ENCODE measurements around the gene COX4I1.

Gene COX4I1

GRCh38 chr16:85826686-85827247 lies 27.3 kb downstream of the COX4I1 start:
- no peak for TF ChIP-seq BHLHE40 (IDR thresholded peaks at IDR 0.05; ENCODE audit: borderline replicate concordance)
- no peak for TF ChIP-seq SP1 (IDR thresholded peaks at IDR 0.05)
- no peak for TF ChIP-seq ZNF384 (IDR thresholded peaks at IDR 0.05)
- CTCF ChIA-PET: no interaction called here
- DNase-seq (ENCODE audit: extremely low spot score): no peak
- POLR2A ChIA-PET: no interaction called here

- TF ChIP-seq TARDBP (IDR thresholded peaks at IDR 0.05): no peak
- no peak for TF ChIP-seq LEF1 (IDR thresholded peaks at IDR 0.05; ENCODE audit: borderline replicate concordance)
- no peak for TF ChIP-seq HDGF (IDR thresholded peaks at IDR 0.05; ENCODE audit: borderline replicate concordance)
- TF ChIP-seq, protein P1, sequence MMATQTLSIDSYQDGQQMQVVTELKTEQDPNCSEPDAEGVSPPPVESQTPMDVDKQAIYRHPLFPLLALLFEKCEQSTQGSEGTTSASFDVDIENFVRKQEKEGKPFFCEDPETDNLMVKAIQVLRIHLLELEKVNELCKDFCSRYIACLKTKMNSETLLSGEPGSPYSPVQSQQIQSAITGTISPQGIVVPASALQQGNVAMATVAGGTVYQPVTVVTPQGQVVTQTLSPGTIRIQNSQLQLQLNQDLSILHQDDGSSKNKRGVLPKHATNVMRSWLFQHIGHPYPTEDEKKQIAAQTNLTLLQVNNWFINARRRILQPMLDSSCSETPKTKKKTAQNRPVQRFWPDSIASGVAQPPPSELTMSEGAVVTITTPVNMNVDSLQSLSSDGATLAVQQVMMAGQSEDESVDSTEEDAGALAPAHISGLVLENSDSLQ (IDR thresholded peaks at IDR 0.05): no peak
- TF ChIP-seq L3MBTL2 (conservative IDR thresholded peaks at IDR 0.05): no peak
- TF ChIP-seq FOXM1 (IDR thresholded peaks at IDR 0.05; ENCODE audit: borderline replicate concordance): no peak
- no peak for TF ChIP-seq FOXK2 (IDR thresholded peaks at IDR 0.05)
- no peak for TF ChIP-seq ZNF384 (IDR thresholded peaks at IDR 0.05)
- TF ChIP-seq CTBP1 (IDR thresholded peaks at IDR 0.05; ENCODE audit: borderline replicate concordance): no peak
- TF ChIP-seq BHLHE40 (IDR thresholded peaks at IDR 0.05; ENCODE audit: borderline replicate concordance): no peak
- no peak for TF ChIP-seq NFRKB (IDR thresholded peaks at IDR 0.05)
- no peak for TF ChIP-seq FOXA1 (IDR thresholded peaks at IDR 0.05)
- no peak for TF ChIP-seq SUZ12 (IDR thresholded peaks at IDR 0.05)
- no peak for TF ChIP-seq ARNT (IDR thresholded peaks at IDR 0.05)
- no peak for TF ChIP-seq ELF4 (IDR thresholded peaks at IDR 0.05)
- TF ChIP-seq SP1 (IDR thresholded peaks at IDR 0.05): no peak
- ChIA-PET CTCF (no interaction called here), POLR2A (no interaction called here)
- DNase-seq (ENCODE audit: extremely low spot score): no peak
These were observed 28.7 kb downstream of the COX4I1 start for GRCh38 chr16:85828166-85828565.

DNA sequence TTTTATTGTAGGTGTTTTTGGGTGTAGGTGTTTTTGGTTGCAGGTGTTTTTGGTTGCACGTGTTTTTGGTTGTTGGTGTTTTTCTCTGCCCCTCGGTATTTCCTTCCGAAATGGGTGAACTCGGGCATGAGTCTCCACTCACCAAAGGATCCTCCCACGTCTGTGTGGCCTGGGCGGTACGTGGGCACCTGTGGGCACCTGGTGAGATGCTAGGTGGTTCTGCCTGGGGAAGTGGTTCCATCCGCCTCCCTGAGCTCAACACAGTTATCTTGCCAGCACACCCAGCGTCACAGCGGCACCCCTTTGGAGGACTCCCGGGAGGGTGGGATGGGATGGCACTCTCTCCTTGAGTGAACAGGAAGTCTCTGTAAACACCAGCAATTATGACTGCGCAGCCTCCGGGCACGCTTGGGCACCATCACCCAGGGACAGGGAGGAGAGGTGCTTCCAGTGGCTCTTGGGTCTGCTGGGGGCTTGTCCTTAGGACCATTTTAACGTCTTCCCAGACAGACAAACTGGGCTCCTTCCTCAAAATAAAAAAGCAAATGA lies 29.8 kb downstream of the COX4I1 start:
- ChIA-PET CTCF (interaction anchor here (1.7 kb wide), 1 partner anchor 10 kb away, joined by 3 read pairs; no protein-coding TSS in a partner anchor), POLR2A (no interaction called here)
- DNase-seq (ENCODE audit: extremely low spot score): no peak
- TF ChIP-seq FOXK2 (IDR thresholded peaks at IDR 0.05) (no peak), SUZ12 (IDR thresholded peaks at IDR 0.05) (no peak), SP1 (IDR thresholded peaks at IDR 0.05) (no peak), L3MBTL2 (conservative IDR thresholded peaks at IDR 0.05) (no peak), TARDBP (IDR thresholded peaks at IDR 0.05) (no peak), LEF1 (IDR thresholded peaks at IDR 0.05; ENCODE audit: borderline replicate concordance) (no peak), ZNF384 (IDR thresholded peaks at IDR 0.05) (no peak), HDGF (IDR thresholded peaks at IDR 0.05; ENCODE audit: borderline replicate concordance) (no peak), NFRKB (IDR thresholded peaks at IDR 0.05) (no peak), FOXA1 (IDR thresholded peaks at IDR 0.05) (no peak), BHLHE40 (IDR thresholded peaks at IDR 0.05; ENCODE audit: borderline replicate concordance) (no peak), ARNT (IDR thresholded peaks at IDR 0.05) (no peak), ELF4 (IDR thresholded peaks at IDR 0.05) (no peak), CTBP1 (IDR thresholded peaks at IDR 0.05; ENCODE audit: borderline replicate concordance) (no peak), FOXM1 (IDR thresholded peaks at IDR 0.05; ENCODE audit: borderline replicate concordance) (no peak)
- TF ChIP-seq, protein P1 (IDR thresholded peaks at IDR 0.05): no peak

- DNase-seq (ENCODE audit: extremely low spot score): no peak
- TF ChIP-seq TARDBP (IDR thresholded peaks at IDR 0.05) (no peak), HDGF (IDR thresholded peaks at IDR 0.05; ENCODE audit: borderline replicate concordance) (no peak), LEF1 (IDR thresholded peaks at IDR 0.05; ENCODE audit: borderline replicate concordance) (no peak), L3MBTL2 (conservative IDR thresholded peaks at IDR 0.05) (no peak), BHLHE40 (IDR thresholded peaks at IDR 0.05; ENCODE audit: borderline replicate concordance) (no peak), SUZ12 (IDR thresholded peaks at IDR 0.05) (no peak), ARNT (IDR thresholded peaks at IDR 0.05) (no peak), SP1 (IDR thresholded peaks at IDR 0.05) (no peak), NFRKB (IDR thresholded peaks at IDR 0.05) (no peak), ZNF384 (IDR thresholded peaks at IDR 0.05) (no peak), CTBP1 (IDR thresholded peaks at IDR 0.05; ENCODE audit: borderline replicate concordance) (no peak), FOXM1 (IDR thresholded peaks at IDR 0.05; ENCODE audit: borderline replicate concordance) (no peak), FOXK2 (IDR thresholded peaks at IDR 0.05) (no peak), FOXA1 (IDR thresholded peaks at IDR 0.05) (no peak)
- TF ChIP-seq, protein P1 (IDR thresholded peaks at IDR 0.05): no peak
- POLR2A ChIA-PET: no interaction called here
- CTCF ChIA-PET: interaction anchor here (1.7 kb wide), 1 partner anchor 11 kb away, joined by 3 read pairs; no protein-coding TSS in a partner anchor
These were observed 30.4 kb downstream of the COX4I1 start for GRCh38 chr16:85829751-85830445.

DNA sequence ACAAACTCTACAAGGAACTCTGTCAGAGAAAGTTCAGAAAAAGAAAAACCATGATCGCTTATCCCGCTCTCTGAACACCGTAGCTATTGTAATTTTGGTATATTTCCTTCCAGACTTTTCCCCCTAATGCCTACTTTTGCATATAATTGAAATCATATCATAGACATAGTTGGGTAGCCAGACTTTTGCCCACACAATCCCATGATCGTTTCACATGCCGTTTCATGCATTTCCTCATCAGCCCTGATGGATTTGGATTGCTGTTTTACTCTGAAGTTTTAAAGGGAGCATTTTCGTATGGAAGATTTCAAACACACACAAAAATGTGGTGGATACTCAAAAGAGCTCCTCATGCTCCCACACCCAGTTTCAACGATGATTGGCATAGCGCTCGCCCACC lies 31.3 kb downstream of the COX4I1 start:
- POLR2A ChIA-PET: no interaction called here
- TF ChIP-seq CTBP1 (IDR thresholded peaks at IDR 0.05; ENCODE audit: borderline replicate concordance) (no peak), HDGF (IDR thresholded peaks at IDR 0.05; ENCODE audit: borderline replicate concordance) (no peak), BHLHE40 (IDR thresholded peaks at IDR 0.05; ENCODE audit: borderline replicate concordance) (no peak), FOXA1 (IDR thresholded peaks at IDR 0.05) (no peak)
- DNase-seq (ENCODE audit: extremely low spot score): no peak
- CTCF ChIA-PET: interaction anchor here (1.7 kb wide), 1 partner anchor 12 kb away, joined by 3 read pairs; no protein-coding TSS in a partner anchor

Data from HEK293T (cell line).